ENCODE results near the gene IFT25.

Gene IFT25

DNA sequence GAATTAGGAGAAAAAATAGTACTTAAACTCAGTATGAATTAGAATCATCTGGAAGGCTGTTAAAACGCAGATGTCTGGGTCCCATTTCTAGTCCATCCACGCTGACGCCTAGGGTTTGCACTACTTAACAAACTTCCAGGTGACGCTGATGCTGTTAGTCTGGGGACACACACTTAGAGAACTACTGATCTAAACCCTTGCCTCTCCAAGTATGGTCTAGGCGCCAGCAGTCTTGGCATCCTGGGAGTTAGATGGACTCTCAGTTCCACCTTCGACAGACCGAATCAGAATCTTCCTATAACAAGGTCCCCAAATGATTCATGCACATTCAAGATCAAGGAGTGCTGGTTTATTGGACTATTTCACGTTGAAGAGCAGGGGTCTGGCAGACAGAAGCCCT lies 40.0 kb downstream of the IFT25 start:
- no peak for TF ChIP-seq CTCF (IDR thresholded peaks at IDR 0.05; ENCODE audit: low read depth, low read length)
- Histone ChIP-seq H3K27me3 (no peaks in the 10 kb centered on the region), H3K9me3 (no peaks in the 10 kb centered on the region), H3K4me1 (no peaks in the 10 kb centered on the region), H3K4me3 (ENCODE audit: low read depth, low read length) (no peak overlapping the region), H3K36me3 (no peaks in the 10 kb centered on the region)
- no peak for DNase-seq

- TF ChIP-seq CTCF (IDR thresholded peaks at IDR 0.05; ENCODE audit: low read depth, low read length): no peak
- DNase-seq: no peak
- Histone ChIP-seq H3K9me3 (no peaks in the 10 kb centered on the region), H3K27me3 (no peaks in the 10 kb centered on the region), H3K4me3 (ENCODE audit: low read depth, low read length) (no peak overlapping the region), H3K36me3 (no peaks in the 10 kb centered on the region), H3K4me1 (no peaks in the 10 kb centered on the region)
These were observed 43.0 kb downstream of the IFT25 start for GRCh38 chr1:53902235-53903138.

GRCh38 chr1:53899708-53900107 lies 45.8 kb downstream of the IFT25 start:
- H3K36me3 ChIP-seq: no peaks in the 10 kb centered on the region
- H3K4me3 ChIP-seq (ENCODE audit: low read depth, low read length): no peak overlapping the region
- H3K9me3 ChIP-seq: no peaks in the 10 kb centered on the region
- TF ChIP-seq CTCF (IDR thresholded peaks at IDR 0.05; ENCODE audit: low read depth, low read length): no peak
- H3K4me1 ChIP-seq: no peaks in the 10 kb centered on the region
- H3K27me3 ChIP-seq: no peaks in the 10 kb centered on the region
- DNase-seq: no peak

DNA sequence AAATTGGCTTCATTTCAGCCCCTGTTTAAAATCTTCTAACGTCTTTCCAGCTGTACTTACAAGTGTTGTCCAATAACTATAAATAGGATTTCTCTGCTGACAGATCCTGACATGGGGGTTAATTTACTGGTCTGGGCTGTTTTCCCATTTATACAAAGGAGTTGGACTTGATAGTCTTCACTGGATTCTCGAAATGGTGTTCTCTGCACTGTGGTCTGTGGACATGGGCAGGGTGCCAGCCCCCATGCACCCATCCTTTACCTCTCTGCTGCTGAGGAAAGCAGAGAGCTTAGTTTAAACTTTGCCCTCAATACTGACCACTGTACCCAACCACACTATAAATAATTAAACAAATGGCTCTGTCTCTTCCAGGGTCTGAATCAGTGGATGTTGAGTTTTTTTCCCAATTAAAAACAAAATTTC lies 46.3 kb downstream of the IFT25 start:
- no peak for TF ChIP-seq CTCF (IDR thresholded peaks at IDR 0.05; ENCODE audit: low read depth, low read length)
- Histone ChIP-seq H3K9me3 (no peaks in the 10 kb centered on the region), H3K27me3 (no peaks in the 10 kb centered on the region), H3K36me3 (no peaks in the 10 kb centered on the region), H3K4me3 (ENCODE audit: low read depth, low read length) (no peak overlapping the region), H3K4me1 (no peaks in the 10 kb centered on the region)
- DNase-seq: no peak

DNA sequence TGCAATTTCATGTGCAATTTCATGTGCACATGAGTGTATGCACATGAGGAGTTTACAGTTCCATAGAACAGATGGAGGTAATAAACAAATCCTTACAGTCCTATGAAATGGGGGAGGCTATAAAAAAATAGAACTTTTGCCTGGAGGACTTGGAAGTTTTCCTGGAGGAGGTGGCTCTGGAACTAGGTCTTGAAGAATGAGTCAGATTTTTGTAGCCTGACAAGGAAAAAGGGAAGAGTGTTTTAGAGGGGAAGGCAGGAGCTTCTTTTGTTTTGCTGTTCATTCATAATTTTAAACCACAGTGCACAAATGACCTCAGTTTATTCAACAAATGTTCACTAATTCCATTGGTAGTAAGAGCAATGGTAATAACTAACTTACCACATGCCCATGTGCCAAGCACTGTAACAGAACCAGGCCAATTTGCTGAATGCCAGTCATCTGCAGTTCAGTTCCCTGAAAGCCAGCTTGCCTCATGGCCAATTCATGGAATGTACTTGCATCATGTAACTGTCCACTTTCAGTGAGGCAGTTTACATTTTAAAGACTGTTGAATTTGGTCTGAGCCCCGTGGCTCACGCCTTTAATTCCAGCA lies 48.8 kb downstream of the IFT25 start:
- no peak for DNase-seq

More for the DNA sequence above, 48.8 kb downstream of the IFT25 start:
- no peaks in the 10 kb centered on the region for H3K9me3 ChIP-seq
- no peaks in the 10 kb centered on the region for H3K36me3 ChIP-seq
- H3K27me3 ChIP-seq: no peaks in the 10 kb centered on the region
- H3K4me3 ChIP-seq (ENCODE audit: low read depth, low read length): no peak overlapping the region
- no peaks in the 10 kb centered on the region for H3K4me1 ChIP-seq
- no peak for TF ChIP-seq CTCF (IDR thresholded peaks at IDR 0.05; ENCODE audit: low read depth, low read length)
